NCI-H82 (cell line): Measurements from ENCODE around the gene TGIF2.
"Not testable (repeated sequence)": the region's sequence is repeated elsewhere in the genome, so short reads cannot be mapped to it uniquely, and the experiment has no call there.

Experiments used
- DNase-seq: peaks from one replicate; lab custom pipeline; 2025; lab: John Stamatoyannopoulos, UW

TGIF2 gene

GRCh38 chr20:36547186-36548005 is 26.0 kb upstream of the TGIF2 start:
- no peak for DNase-seq

DNA sequence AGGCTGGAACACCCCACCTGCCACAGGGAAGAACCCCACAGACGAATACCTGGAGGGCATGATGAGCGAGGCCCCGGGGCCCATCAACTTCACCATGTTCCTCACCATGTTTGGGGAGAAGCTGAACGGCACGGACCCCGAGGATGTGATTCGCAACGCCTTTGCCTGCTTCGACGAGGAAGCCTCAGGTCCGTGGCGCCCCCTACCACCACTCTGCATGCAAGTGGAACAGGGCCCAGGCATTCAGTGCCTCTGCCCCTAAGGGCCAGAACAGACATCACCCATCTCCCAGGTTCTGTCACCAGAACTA is 25.4 kb upstream of the TGIF2 start:
- DNase-seq, result peak; percentile 41

- no peak for DNase-seq
These were observed 24.4 kb upstream of the TGIF2 start for GRCh38 chr20:36548704-36549627.

DNA sequence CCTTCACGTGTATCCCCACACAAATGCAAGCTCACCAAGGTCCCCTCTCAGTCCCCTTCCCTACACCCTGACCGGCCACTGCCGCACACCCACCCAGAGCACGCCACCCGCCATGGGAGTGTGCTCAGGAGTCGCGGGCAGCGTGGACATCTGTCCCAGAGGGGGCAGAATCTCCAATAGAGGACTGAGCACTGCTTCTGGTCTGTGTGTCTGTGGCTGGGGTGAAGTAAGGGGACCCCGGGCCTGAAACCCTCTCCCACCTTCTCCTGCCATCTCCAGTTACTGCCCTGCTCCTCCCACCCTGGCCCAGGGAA is 23.8 kb upstream of the TGIF2 start:
- DNase-seq, result no peak

GRCh38 chr20:36549942-36550789 is 23.2 kb upstream of the TGIF2 start:
- DNase-seq, result peak; percentile 18

DNA sequence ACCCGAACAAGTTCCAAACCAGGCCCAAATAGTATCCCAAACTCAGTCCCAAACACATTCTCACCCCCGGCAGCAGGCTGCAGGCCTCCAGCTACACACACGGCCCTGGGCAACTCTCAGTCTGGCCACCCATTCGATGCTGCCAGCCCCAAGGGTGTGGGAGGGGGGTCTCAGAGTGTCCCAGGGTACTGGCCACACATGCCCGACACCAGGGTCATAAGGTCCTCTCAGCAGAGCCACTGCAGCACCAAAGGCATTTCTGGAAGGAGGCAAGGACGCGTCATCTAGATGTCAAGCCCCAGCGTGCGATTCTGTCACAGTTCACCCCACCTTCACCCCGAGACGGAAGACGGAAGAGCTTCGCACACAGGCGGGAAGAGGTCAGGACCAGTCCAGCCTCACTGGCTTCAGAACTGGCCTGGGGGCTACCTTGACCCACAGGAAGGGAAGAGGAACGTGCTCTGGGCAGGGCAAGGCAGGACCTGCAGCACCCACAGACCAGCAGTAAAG is 22.6 kb upstream of the TGIF2 start:
- DNase-seq, result no peak

DNA sequence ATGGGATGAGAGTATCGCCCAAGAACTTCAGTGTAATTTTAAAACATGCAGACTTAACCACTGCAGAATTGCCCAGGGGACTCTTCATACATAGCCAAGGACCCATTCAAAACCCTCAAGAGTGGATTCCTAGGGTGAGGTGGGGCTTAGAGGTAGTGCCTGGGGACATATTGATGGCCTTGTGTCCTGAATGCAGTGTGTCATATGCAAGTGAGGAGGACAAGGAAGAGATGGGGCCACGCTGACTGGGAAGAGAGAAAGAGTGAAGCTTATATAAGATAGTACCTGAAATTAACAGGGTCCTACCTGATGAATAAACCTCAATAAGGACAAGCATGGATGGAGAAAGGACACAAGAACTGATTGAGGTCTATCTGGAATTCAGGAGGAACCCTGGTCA is 18.1 kb upstream of the TGIF2 start:
- no peak for DNase-seq

GRCh38 chr20:36562724-36563123 is 10.7 kb upstream of the TGIF2 start:
- no peak for DNase-seq

DNA sequence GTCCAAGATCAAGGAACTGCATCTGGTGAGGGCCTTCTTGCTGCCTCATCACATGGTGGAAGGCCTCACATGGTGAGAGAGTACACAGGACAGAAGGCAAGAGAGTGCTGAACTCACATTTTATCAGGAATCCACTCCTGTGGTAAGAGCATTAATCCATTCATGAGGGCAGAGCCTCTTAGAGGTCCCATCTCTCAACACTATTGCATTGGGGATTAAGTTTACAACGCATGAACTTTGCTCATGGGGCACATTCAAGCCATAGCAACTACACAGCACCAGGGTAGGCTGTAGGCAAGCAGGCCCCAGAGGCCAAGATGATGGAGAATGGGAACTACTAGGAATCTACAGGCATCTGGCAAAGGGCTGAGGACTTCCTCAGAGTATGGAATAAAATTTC is 10.0 kb upstream of the TGIF2 start:
- no peak for DNase-seq

- DNase-seq, result not testable (repeated sequence)
These were observed 9.2 kb upstream of the TGIF2 start for GRCh38 chr20:36564078-36564725.

GRCh38 chr20:36564726-36565121 is 8.7 kb upstream of the TGIF2 start:
- not testable (repeated sequence) for DNase-seq

- DNase-seq, result no peak
These were observed 7.9 kb upstream of the TGIF2 start for GRCh38 chr20:36565520-36565919.

DNA sequence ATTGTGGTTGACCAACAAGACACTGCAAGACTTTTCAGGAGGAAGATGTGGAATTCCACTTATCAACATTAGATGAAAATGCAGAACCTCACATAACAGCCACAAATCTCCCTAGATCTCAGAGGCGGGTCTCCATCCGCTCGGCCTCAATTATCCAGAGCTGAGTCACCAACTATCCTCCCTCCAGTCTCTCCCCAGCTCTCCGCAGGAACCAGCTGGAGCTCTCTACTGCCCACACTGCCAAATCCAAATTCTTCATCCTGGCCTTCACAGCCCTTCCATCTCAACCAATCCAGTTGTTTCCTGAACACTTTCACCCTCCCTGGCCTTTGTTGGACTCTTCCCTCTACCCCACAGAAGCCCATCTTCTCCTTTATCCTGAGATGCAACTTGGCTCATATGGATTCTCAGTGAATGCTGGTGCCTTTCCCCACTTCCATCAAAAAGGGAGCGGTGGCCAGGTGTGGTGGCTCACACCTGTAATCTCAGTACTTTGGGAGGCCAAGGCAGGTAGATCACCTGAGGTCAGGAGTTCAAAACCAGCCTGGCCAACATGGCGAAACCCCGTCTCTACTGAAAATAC is 3.5 kb upstream of the TGIF2 start:
- DNase-seq, result no peak

- DNase-seq, result no peak
These were observed 1.6 kb upstream of the TGIF2 start for GRCh38 chr20:36571564-36572504.

- peak; percentile 42 for DNase-seq
These were observed 695 bp upstream of the TGIF2 start for GRCh38 chr20:36572701-36573102.

DNA sequence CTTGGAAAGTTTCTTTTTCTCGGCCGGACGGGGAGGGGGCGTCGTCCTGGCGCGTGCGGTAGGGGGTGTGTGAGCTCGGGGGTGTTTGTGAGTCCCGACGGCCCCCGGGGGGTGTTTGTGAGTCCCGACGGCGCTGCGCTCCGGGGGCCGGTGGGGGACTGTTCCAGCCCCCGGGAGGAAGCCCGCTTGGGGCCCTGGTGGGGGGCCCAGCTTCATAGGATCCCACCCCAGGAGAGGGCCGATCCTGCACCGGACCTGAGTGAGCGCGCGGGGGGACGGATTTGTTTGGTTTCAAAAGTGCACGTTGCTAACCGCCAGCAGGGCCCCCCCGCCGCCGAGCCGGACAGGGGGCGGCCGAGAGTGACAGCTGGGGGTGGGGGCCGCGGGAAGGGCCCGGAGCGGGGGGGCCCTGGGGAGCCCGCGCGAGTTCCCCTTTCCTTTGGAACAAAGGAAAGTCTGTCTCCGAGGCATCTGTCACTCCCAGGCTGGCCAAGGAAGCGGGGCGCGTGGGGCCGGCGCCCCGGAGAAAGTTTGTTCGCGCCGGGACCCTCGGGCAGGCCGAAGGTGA is 485 bp downstream of the TGIF2 start:
- DNase-seq, result peak; percentile 65

DNA sequence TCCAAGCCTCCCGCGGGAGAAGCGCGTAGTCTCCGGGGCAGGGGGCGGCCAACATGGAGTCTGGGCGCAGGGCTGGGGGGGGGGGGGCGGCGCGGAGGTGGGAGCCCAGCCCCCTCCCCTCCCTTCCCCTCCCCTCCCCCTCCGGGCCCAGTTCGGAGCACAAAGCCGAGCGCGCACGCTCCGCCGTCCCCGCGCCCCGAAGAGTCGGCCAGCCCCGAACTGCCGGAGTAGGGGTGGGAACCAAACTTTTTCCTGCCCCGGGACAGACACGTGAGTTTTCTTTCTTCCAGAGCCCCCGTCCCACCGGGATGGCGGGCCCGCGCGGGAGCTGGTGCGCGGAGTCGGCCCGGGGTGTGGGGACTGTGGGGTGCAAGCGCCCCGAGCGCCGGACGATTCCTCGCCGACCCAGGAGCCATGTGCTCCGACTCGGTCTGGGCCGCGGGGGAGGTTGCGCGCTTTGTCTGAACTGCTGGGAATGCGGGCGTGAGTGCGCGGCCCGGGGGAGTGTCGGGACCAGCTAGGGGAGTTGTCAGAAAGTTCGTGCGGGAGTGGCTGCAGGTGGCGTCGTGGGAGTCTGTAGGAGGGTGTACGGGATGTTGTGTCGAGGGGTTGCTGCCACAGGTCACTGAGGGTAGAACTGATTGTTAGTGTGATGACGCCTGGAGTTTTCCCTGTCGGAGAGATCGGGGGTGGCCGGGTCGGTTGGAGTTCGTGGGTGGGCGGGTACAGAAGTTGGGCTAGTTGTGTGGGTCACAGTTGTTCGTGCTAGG is 1.2 kb downstream of the TGIF2 start:
- DNase-seq, result peak; percentile 69

DNA sequence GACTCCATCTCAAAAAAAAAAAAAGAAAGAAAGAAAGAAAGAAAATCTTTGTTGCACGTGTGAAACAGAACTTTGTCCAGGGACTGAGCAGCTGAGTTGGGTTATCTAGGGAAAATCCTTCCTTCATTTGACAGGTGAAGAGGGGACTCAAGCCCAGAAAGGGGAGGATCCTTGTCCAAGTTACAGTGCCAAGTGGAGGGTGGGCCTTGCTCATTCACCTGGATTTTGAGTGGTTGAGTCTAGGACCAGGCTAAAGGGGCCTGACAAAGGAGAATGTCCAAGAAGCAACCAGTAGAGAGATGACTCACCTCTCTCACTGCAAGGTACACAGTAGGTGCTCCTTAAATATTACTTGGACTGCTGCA is 2.7 kb downstream of the TGIF2 start:
- no peak for DNase-seq

DNA sequence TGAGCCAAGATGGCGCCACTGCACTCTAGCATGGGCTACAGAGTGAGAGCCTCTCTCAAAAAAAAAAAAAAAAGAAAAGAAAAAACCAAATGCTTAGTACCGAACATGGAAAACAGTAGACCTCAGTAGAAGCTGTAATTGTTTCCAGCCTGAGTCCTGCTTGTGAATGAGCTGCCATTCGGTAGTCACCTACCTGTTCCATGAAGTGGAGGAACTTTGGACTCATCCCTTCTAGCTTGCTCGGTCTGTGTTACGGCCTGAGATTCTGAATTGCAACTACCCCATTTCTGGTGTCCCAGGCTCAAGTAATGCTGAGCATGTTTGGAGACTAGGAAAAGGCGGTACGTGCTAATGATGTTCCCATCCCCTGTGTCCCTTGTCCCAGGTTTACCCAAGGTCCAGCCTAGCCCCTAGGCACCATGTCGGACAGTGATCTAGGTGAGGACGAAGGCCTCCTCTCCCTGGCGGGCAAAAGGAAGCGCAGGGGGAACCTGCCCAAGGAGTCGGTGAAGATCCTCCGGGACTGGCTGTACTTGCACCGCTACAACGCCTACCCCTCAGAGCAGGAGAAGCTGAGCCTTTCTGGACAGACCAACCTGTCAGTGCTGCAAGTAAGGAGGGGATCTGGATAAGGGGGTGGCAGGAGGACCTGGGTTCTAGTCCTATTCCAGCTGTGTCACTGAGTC is 5.1 kb downstream of the TGIF2 start:
- DNase-seq, result no peak
